Stimulated activated CD8-positive, alpha-beta memory T cell treated with anti-CD3 and anti-CD28 coated beads, Interleukin-7, amount 100 ng/mL, for 24 hours (primary cell): ENCODE results near the gene AKAP13.
A peak's percentile ranks its signal among the peaks of the same experiment; 100 is the strongest.
"Not testable (repeated sequence)": the region's sequence is repeated elsewhere in the genome, so short reads cannot be mapped to it uniquely, and the experiment has no call there.

Source experiments
- DNase-seq: peaks from one replicate; pipeline ENCODE4 v3.0.0-alpha.2; 2020; ENCODE audit warnings: low read depth

Gene AKAP13

DNA sequence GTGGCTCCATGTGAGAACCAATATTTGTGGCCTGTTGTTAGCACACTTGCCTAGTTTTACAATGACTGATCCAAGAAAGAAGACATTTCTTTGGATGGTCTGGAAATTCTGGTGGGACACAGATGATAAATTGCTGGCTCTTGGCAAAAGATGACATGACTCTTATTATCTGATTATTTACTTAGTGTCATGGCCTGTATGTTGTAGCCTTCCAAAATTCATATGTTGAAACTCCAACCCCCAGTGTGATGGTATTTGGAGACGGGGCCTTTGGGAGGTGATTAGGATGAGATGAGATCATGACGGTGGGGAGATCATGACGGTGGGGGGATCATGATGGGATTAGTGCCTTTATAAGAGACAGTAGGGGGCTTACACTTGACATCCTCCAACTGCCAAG lies 30.0 kb upstream of the AKAP13 start:
- DNase-seq = no peak

DNA sequence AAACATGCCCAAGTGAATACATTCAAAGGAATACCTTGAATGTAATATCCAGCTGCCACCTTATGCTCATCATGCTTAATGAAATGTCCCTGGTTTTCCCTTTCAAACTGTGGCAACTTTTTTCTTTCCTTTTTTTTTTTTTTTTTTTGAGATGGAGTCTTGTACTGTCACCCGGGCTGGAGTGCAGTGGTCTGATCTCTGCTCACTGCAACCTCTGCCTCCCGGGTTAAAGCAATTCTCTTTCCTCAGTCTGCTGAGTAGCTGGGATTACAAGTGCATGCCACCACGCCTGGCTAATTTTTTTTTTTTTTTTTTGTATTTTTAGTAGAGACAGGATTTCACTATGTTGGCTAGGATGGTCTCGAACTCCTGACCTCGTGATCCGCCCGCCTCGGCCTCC lies 28.9 kb upstream of the AKAP13 start:
- DNase-seq = not testable (repeated sequence)

DNA sequence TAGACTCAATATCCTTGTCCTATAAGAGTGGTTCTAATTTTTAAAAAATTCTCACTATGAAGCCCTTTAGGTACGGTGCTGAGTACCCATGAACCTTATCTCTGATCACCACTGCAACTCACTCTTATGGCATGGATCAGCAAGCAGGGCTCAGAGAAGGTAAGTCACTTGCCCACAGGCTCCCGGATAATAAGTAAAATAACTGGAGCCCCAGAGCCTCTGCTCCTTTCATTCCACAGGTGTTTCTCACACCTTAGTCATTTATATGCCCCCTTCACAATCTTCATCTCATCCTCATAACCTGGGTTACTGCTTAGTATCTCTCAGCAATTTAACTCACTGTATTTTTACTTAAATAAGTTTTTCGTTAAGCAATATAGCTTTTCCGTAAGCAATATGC lies 28.4 kb upstream of the AKAP13 start:
- no peak for DNase-seq

DNA sequence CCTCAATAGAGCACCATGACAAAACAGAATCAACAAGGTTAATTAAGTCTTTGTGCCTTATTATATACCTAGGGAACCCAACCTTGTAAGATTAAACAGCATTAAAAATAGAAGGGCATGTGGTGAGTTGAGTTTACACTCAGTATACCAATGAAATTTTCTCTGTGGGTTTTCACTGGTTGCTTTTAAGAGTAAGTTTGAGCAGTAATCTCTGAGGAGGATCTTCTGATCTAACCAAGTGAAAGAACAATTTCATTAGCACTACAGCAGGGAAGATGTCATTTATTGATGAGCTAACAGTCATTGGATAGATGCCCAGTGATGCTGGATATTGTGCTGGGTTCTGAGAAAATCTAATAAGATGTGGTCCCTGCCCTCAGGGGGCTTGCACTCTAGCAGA lies 26.9 kb upstream of the AKAP13 start:
- DNase-seq = no peak

DNA sequence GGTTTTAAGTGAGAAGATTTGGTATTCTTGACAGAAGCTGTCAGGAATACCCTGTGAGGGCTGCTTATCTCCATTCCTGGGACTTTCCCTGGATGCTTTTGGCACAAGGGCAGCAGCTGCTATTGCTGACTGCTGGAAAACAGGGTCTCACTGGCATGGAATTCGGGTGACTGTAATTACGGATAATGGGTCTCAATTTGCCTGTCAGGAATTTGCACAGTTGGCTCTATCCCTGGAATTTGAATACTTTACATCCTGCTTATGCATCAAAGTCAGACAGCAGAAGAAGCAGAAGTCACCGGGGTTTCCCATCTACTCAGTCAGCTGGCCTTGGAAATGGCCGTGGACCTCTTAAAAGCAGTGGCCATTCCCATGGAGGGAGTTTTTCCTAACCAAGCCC lies 25.9 kb upstream of the AKAP13 start:
- DNase-seq = no peak

DNA sequence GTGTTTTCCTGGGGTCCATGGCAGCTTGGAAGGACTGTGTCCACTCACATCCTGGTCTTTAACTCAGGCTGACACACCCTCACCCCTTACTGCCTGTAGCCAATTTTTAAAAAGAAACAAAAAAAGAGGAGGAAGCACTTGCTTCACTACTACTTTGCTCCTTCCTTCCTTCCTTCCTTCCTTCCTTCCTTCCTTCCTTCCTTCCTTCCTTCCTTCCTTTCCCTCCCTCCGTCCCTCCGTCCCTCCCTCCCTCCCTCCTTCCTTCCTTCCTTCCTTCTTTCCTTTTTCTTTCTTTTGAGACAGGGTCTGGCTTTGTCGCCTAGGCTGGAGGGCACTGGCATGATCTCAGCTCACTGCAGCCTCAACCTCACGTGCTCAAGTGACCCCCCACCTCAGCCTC lies 25.5 kb upstream of the AKAP13 start:
- no peak for DNase-seq

DNA sequence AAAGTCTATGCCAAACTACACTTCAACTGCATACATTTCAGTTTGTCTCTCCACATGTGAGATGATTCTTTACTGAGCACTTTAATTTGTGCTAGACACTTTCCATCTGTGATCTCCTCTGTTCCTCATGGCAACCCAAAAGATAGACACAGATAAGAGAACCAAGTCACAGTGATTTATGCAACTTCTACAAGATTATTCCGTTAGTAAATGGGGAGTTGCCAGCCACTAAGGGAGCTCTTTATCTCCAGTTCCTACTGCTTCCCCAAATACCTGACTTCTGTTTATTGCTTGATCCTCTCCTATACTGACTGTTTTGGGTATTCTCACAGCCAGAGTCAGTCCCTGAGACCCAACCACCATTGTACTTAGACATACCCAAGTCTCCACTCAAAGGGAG lies 24.1 kb upstream of the AKAP13 start:
- no peak for DNase-seq

DNA sequence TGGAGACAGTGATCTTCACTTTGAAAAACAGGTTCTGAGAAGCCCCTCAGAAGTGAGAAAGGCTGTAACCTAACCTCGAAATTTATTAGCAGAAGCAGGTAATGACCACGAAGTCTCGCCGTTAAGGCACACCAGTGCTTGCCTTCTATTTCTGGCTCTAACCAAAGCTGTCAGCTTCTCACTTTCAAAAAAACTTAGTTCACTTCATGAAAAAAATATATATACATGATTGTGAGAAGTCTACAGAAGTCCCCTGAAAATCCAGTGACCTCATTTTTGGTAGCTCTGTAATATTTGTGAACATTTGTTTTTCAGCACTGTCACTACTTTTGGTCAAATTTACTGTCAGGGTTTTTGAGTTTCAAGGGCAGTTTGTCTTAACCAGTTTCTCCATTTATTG lies 19.1 kb upstream of the AKAP13 start:
- no peak for DNase-seq

DNA sequence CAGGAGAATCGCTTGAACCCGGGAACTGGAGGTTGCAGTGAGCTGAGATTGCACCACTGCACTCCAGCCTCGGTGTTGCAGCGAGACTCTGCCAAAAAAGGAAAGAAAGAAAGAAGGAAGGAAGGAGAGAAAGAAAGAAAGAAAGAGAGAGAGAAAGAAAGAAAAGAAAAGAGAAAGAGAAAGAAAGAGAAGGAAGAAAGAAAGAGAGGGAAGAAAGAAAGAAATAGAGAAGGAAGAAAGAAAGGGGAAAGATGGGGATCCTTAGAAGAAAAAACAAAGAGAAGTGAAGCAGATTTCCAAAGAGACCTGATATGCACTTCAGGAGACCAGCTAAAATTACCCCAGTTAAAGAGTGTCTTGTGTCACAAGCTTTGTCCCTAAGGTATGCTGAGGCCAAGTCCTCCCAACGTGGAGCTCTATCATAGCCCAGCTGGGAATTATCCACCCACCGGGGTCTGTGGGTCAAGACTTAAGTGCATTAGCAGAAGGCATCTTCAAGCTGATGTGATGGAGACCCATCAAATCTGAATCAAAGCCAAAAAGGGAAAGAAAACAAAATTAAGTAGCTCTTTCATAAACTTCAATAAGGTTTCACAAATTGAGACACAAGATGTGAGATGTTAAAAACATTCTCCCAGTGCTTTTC lies 17.8 kb upstream of the AKAP13 start:
- DNase-seq = no peak

DNA sequence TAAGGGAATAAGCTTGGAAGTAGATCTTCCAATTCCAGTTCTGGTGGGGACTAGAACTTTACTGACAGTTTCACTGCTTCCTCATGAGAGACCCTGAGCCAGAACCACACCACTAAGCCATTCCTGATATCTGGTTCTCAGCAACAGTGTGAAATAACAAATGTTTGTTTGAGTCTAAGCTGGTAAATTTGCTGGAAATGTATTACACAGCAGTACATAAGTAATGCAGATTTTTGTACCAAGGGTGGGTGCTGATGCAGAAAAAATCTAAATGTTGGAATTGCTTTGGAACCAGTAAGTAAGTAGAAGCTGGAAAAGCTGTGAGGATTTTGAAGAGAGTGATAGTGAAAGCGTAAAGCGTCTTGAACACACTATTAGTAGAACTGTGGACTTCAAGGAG lies 14.4 kb upstream of the AKAP13 start:
- DNase-seq = no peak

DNA sequence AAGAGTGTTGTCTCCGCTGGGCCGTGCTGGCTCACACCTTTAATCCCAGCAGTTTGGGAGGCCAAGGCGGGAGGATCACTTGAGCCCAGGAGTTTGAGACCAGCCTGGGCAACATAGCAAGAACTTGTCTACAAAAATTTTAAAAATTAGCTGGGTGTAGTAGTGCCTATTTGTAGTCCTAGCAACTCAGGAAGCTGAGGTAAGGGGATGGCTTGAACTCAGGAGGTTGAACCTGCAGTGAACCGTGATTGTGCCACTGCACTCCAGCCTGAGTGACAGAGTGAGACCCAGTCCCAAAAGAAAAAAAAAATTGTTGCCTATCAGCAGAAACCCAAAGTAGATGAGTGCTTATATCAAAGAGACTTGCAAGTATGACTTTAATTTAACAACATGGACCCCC lies 12.7 kb upstream of the AKAP13 start:
- no peak for DNase-seq

DNA sequence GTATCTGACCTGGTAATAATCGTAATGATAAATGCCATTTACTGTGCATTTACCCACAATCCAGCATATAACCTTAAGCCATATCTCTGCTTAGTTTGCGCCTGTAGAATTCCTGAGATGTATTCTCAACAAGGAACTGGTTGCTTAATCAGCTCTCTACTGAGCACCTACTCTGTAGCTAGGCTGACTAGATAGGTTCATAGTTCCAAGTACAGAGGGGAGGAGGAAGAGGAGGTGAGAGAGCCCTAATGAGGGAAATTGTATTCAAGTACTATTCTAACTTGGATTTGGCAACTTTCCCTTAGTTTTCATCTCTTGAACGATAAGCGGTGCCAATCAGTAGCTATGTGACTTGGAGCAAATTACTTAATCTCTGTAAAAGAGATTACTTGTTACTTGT lies 5.6 kb upstream of the AKAP13 start:
- DNase-seq = no peak

DNA sequence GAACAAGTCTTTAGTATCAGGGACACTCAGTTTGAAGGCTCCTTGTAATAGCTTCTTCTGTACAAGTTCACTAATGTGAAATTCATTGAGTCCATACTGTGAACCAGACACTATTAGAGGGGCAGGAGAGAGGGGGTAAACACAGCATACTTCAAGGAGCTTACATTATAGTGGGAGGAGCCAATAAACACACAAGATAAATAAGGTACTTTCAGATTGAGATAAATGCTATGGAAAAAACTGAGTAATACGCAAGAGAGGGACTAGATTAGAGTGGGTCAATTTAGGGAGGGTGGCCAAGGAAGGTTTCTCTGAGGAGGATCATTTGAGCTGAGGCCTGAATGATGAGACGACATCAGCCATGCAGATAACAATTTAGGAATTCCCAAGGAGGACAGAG lies 3.1 kb upstream of the AKAP13 start:
- DNase-seq = no peak

DNA sequence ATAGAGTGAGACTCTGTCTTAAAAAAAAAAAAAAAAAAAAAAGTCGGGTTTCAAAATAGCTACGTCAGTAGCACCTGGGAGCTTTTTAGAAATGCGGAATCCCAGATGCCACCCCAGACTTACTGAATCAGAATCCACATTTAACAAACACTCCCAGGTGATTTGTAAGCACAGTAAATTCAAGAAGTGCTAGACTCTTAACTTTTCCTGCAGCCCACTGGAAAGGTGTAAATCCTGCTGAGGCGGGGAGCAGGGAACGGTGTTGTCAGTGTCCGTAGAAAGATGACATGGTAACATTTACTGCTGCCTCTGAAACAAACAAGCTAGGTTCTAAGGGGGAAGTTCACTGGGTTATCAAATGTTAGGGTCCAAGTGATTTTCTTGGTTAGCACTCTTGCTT lies 2.4 kb upstream of the AKAP13 start:
- DNase-seq = no peak

DNA sequence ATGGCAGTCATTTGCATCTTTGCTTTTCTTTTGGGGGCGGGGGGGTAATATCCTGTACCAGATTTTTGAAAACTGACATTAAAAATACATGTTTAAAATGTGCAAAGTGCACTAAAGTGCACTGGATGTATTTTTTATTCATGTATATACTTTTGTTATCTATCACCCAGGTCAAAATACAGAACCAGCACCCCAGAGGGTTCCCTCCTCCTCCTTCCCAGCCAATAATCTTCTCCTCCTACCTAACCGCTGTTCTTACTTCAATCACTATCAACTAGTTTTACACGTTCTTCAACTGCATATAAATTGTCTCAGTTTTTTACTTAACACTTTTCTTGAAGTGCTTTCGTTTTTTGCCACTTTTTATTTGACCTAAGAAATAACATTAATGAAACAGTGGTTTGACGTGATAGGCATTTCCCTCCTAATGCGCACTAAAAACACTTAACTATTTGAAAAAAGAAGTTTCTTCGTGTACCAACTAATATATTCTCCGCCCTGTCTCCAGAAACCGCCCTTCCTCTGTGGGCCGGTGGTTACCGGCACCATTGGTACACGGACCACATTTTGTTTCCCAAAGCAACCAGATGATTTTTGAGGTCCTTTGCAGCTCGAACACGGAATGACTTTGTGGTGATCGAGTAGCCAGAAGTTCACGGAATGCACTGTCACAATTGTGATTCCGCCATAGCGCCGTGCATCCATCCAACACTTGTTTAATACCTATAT lies 836 bp upstream of the AKAP13 start:
- no peak for DNase-seq

DNA sequence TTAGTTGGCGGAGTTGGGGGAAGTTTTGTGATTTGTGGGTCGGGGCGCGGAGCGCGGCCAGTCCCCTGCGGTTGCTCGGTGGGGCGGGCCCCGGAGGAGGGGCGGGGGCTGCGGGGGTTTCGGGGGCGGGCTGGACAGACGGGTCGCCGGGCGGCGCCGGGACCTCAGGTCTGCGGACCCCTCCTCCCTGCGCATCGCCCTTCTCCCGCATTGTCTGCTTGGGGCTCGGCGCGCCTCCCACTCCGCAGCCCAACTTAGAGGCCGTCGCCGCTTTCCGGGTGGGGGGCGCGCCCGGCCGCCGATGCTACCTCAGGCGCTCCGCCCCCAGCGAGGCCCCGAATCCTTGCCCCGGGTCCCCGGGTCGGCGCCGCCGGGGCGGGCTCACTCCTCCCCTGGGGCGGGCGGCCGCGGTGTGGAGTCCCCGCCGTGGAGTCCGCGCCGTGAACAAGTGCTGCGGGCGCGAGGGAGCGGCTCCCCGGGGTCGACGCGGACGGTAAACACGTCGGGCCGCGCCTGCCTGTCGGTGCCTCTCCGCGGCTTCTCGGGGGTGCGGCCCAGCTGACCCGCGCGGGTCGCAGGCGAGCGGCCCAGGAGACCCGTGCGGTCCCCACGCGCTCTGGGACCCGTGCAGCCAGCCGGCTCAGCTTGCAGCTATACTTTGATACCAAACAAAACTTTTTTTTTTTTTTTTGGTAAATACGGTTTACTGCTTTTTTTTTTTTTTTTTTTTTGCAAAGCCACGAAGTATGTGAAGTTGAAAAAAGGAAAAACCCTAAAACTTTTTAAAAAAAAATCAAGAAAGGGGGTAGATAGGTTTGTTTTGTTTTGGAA lies 624 bp downstream of the AKAP13 start:
- peak; percentile 26 for DNase-seq

DNA sequence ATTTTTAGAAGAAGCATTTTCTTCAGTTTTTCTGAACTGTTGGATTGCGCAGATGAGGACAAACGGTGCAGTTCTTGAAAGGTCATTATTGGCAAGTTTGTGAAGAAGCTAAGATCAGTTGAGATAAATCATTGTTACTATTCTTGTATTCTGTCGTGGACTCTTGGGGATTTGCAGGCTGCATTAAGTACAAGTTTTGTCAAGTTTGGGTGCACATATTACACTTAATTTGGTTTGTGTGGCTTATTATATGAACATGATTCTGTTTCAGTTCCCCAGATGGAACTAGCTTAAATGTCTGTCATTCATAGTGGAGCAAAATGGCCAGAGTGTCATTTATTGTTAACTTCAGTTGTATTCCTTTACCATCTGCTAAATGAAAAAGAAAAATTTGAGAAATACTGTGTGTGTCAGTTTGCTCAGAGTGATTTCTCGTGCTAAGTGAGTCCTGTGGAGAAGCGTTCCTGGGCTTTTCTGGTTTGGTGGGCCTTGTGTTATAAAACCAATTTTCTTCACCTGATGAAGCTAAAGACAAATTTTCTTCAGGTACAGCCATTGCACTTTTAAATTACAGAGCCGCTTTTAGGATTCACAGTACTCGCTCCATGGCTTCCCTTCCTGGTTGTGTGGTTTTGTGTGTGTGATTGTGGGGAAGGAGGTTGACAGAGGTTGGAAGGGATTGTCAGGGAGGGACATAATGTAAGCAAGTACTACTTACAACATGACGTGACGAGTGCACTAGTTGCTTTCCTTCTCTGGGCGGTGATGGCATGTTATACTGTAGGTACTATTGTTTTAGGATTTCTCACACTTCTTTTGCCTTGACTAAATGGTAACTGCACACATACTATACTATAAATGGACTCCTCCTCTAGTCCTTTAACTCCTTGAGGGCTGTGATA lies 1.7 kb downstream of the AKAP13 start:
- no peak for DNase-seq

DNA sequence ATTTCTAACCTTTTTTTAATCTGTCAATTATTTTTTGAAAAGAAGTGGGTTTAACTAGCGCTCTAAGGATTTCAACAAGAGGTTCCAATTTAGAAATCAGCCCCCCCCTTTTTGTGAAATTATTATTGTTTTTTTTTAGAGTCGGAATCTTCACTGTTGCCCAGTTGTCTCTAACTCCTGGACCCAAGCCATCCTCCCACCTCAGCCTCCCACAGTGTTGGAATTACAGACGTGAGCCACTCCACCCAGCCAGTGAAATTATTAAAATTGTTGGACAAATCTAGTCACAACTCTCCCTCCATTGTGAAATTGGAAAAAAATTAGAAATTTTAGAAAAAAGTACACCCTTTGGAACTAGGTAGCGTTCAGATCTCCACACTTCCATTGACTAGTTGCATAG lies 2.5 kb downstream of the AKAP13 start:
- no peak for DNase-seq

DNA sequence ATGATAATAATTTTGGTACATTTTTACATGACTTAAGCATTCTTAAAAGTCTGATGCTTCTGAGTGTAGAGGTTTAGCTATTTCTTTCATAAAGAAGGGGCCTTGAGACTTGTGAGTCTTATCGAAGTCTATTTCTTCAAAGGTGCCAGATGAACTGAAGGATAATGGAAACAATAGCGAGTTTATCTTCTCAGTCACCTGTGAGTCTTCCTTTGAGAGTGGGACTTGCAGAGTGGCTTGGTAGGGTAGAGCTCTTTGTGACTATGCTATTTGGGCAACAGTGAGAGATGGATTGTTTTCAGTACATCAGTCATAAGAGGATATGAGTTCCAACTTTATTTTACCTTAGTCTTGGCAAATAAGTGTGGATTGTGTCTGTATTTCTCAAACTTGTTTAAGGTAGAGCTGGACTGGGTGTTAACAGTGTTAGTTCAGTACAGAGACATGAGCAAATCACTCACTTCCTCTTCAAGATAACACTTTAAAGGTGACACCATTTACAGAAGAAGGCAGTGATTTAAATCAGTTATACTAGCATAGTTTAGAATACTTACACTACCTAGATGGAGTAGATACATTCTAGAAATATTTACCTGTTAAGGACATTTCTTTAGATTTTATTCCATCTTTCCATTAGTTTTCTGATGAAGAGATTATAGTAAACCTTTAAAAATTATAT lies 3.2 kb downstream of the AKAP13 start:
- DNase-seq = no peak

DNA sequence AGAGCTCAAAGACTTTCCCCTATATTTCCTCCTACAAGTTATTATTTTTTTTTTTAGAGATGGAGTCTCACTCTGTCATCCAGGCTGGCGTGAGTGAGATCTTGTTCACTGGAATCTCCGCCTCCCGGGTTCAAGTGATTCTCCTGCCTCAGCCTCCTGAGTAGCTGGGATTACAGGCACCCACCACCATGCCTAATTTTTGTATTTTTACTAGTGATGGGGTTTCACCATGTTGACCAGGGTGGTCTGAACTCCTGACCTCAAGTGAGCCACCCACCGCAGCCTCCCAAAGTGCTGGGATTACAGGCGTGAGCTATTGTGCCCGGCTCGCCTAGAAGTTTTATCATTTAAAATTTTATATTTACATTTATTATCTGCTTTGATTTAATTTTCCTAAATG lies 5.9 kb downstream of the AKAP13 start:
- no peak for DNase-seq

DNA sequence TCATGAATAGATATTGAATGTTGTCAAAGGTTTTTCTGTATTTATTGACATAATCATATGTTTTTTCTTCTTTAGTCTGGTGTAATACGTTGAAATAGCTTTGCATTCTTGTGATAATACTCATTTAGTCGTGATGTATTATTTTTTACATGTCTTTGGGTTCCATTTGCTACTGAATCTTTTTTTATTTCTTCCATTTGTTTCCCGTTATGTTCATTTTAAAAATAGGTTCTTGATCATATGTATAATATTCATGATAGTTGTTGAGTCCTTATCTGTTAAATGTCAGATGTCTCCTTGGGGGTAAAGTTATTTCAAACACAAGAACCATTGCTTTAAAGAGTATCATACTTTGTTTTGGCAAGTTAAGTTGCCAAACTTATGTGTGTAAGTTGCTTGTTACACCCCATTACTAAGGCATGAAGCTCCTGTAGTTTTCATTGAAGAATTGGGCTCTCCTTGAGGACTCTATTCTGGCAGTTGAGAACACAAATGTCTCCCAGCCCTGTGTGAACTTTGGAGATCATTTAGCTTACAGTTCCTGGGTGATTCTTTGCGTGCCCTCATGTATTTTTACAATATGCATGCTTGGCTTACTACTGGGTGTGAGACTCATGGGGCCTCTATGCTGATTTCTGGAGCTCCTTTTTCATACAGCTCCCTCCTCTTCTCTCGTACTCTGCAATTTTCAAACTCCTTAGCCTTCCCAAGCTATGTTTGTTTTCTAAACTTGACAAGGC lies 8.3 kb downstream of the AKAP13 start:
- DNase-seq = no peak
